Liver (tissue), 9 donors: ENCODE results near the gene C16orf74. TPM values are rescaled to one million over a fixed set of nuclear protein-coding genes. Genes with fewer than 3 reads are reported as not detected.

Experiments used
- DNase-seq: peaks from one replicate; pipeline ENCODE4 v3.0.0-alpha.2; 2017; ENCODE audit warnings: low spot score
- H3K27ac ChIP-seq, 2 donors: one replicate each; pipeline ENCODE4 v1.7.0; 2013; ENCODE audit warnings: inconsistent platforms in 2 of 2, low read length in 2 of 2, control low read depth in 1 of 2, low read depth in 1 of 2, mild to moderate bottlenecking in 1 of 2
- H3K27me3 ChIP-seq, 4 donors: one replicate each; pipeline versions ENCODE4 v1.6.1 to v1.7.0; 2013; ENCODE audit warnings: low read length in 3 of 4, inconsistent platforms in 1 of 4, mild to moderate bottlenecking in 1 of 4, moderate library complexity in 1 of 4; ENCODE audit not compliant: control insufficient read depth in 4 of 4, insufficient read depth in 4 of 4
- H3K36me3 ChIP-seq, 4 donors: one replicate each; pipeline versions ENCODE4 v1.6.1 to v1.7.0; 2013; ENCODE audit warnings: low read length in 3 of 4, mild to moderate bottlenecking in 3 of 4, low read depth in 1 of 4, moderate library complexity in 1 of 4; ENCODE audit not compliant: control insufficient read depth in 4 of 4, insufficient read depth in 3 of 4
- H3K4me1 ChIP-seq, 4 donors: one replicate each; pipeline versions ENCODE4 v1.6.1 to v1.7.0; 2013; ENCODE audit warnings: low read length in 3 of 4, mild to moderate bottlenecking in 3 of 4, moderate library complexity in 1 of 4; ENCODE audit not compliant: control insufficient read depth in 4 of 4, insufficient read depth in 4 of 4
- H3K4me3 ChIP-seq, 3 donors: one replicate each; pipeline versions ENCODE4 v1.6.1 to v1.7.0; 2013; ENCODE audit warnings: low read length in 3 of 3, control low read depth in 1 of 3, low read depth in 1 of 3, mild to moderate bottlenecking in 1 of 3
- H3K9ac ChIP-seq, 2 donors: one replicate each; pipeline ENCODE4 v1.7.0; 2013; ENCODE audit warnings: low read length in 2 of 2, mild to moderate bottlenecking in 2 of 2, moderate library complexity in 2 of 2, control low read depth in 1 of 2, low read depth in 1 of 2
- H3K9me3 ChIP-seq, 4 donors: one replicate each; pipeline versions ENCODE4 v1.6.1 to v1.7.0; 2013; ENCODE audit warnings: low read length in 3 of 4; ENCODE audit not compliant: control insufficient read depth in 4 of 4
- ATF3 ChIP-seq: IDR thresholded peaks from 2 replicates; pipeline ENCODE4 v1.6.1; 2016; ENCODE audit warnings: antibody characterized with exemption
- CTCF ChIP-seq: fragments of 150-350 bp; IDR thresholded peaks from 2 replicates; pipeline ENCODE4 v1.5.1; 2017; ENCODE audit warnings: improper control_type of control experiment, low read depth, low read length; ENCODE audit not compliant: missing input control
- EGR1 ChIP-seq, 2 donors: IDR thresholded peaks; 2 replicates each; pipeline ENCODE4 v1.6.1; 2016 to 2018; ENCODE audit warnings: antibody characterized with exemption in 2 of 2, low read depth in 2 of 2
- FOXA1 ChIP-seq: IDR thresholded peaks from 2 replicates; pipeline ENCODE4 v1.6.1; 2016; ENCODE audit warnings: antibody characterized with exemption
- FOXA2 ChIP-seq: IDR thresholded peaks from 2 replicates; pipeline ENCODE4 v1.6.1; 2016; ENCODE audit warnings: antibody characterized with exemption
- GABPA ChIP-seq, 2 donors: IDR thresholded peaks in 1 of 2; conservative IDR thresholded peaks in 1 of 2; 2 replicates each; pipeline ENCODE4 v1.6.1; 2016; ENCODE audit warnings: antibody characterized with exemption in 2 of 2, mild to moderate bottlenecking in 1 of 2, moderate library complexity in 1 of 2
- HNF4G ChIP-seq: IDR thresholded peaks from 2 replicates; pipeline ENCODE4 v1.6.1; 2016; ENCODE audit warnings: antibody characterized with exemption
- JUND ChIP-seq, 2 donors: IDR thresholded peaks; 2 replicates each; pipeline ENCODE4 v1.6.1; 2016; ENCODE audit warnings: antibody characterized with exemption in 2 of 2
- MAX ChIP-seq: IDR thresholded peaks from 2 replicates; pipeline ENCODE4 v1.6.1; 2016; ENCODE audit warnings: antibody characterized with exemption
- NR2F2 ChIP-seq: IDR thresholded peaks from 2 replicates; pipeline ENCODE4 v1.6.1; 2016; ENCODE audit warnings: antibody characterized with exemption
- RAD21 ChIP-seq, 2 donors: IDR thresholded peaks; 2 replicates each; pipeline ENCODE4 v1.6.1; 2016; ENCODE audit warnings: antibody characterized with exemption in 2 of 2, mild to moderate bottlenecking in 2 of 2
- REST ChIP-seq: IDR thresholded peaks from 2 replicates; pipeline ENCODE4 v1.6.1; 2016; ENCODE audit warnings: antibody characterized with exemption, mild to moderate bottlenecking
- RXRA ChIP-seq, 2 donors: IDR thresholded peaks; 2 replicates each; pipeline ENCODE4 v1.6.1; 2017 to 2018; ENCODE audit warnings: antibody characterized with exemption in 2 of 2, mild to moderate bottlenecking in 1 of 2
- SP1 ChIP-seq: IDR thresholded peaks from 2 replicates; pipeline ENCODE4 v1.6.1; 2018; ENCODE audit warnings: antibody characterized with exemption, mild to moderate bottlenecking
- TAF1 ChIP-seq: conservative IDR thresholded peaks from 2 replicates; pipeline ENCODE4 v1.6.1; 2016; ENCODE audit warnings: antibody characterized with exemption, mild to moderate bottlenecking
- WGBS: extraction: QIAGEN DNeasy Blood & Tissue Kit; methylation state at CpG from one replicate; pipeline ENCODE4 v1.1.7; 2013; 5-methylcytosine and 5-hydroxymethylcytosine counted together
- polyA plus RNA-seq, 2 donors: library from polyadenylated mRNA; stranded (reverse) in 1 of 2; unstranded in 1 of 2; fragments of 200-250 nt in 1 of 2; fragments of >200 nt in 1 of 2; fragmentation: Nextera tagmentation in 1 of 2; extraction: Ambion mirVana in 1 of 2; gene quantifications; one replicate each; pipeline versions ENCODE4 v1.2.1 to v1.2.3, GENCODE V29; 2013 to 2015
- total RNA-seq, 2 donors: library from RNA; depleted of rRNA; stranded (reverse); fragments of >200 nt; gene quantifications; one replicate each; pipeline ENCODE4 v1.2.3, GENCODE V29; 2014
- donor health status: healthy.
- donor health status: healthy.
- donor health status: healthy.
- donor health status: healthy.
- donor health status: healthy.

C16orf74 gene
- total and polyA plus RNA-seq, 4 donors: 0.37 to 0.75 (median 0.43) TPM

- DNase-seq: no peak
- Histone ChIP-seq H3K4me3 (no peak overlapping the region), H3K27ac (no peak overlapping the region), H3K27me3 (no peaks in the 10 kb centered on the region), H3K4me1 (peaks cover 3 to 9% (median 5%) of the 10 kb centered on the region in 4 donors), H3K9ac (no peak overlapping the region), H3K9me3 (no peaks in the 10 kb centered on the region), H3K36me3 (no peaks in the 10 kb centered on the region)
- no peak for TF ChIP-seq CTCF
- no peak for TF ChIP-seq MAX
- TF ChIP-seq GABPA (IDR thresholded peaks at IDR 0.05 in 1 of 2, conservative IDR thresholded peaks at IDR 0.05 in 1 of 2): no peak
- TF ChIP-seq ATF3: no peak
- no peak for TF ChIP-seq RAD21 (IDR thresholded peaks at IDR 0.05)
- no peak for TF ChIP-seq REST
- TF ChIP-seq FOXA1: no peak
- 79% methylated on average over 49 of the region's 49 CpGs for WGBS
Observed at GRCh38 chr16:85687651-85688471, 63.0 kb downstream of the C16orf74 start.

- Histone ChIP-seq H3K27ac (no peak overlapping the region), H3K9ac (no peak overlapping the region), H3K36me3 (no peaks in the 10 kb centered on the region), H3K4me3 (no peak overlapping the region), H3K27me3 (no peaks in the 10 kb centered on the region), H3K9me3 (no peaks in the 10 kb centered on the region), H3K4me1 (peaks cover 3 to 9% (median 5%) of the 10 kb centered on the region in 4 donors)
- 88% methylated on average over 15 of the region's 15 CpGs for WGBS
- no peak for DNase-seq
- TF ChIP-seq FOXA1: no peak
- no peak for TF ChIP-seq RXRA (IDR thresholded peaks at IDR 0.05)
- no peak for TF ChIP-seq SP1
- no peak for TF ChIP-seq TAF1
- TF ChIP-seq EGR1 (IDR thresholded peaks at IDR 0.05; ENCODE audit: low read depth in 2 of 2): no peak
- no peak for TF ChIP-seq MAX
- no peak for TF ChIP-seq ATF3
- TF ChIP-seq HNF4G: no peak
- no peak for TF ChIP-seq REST
- TF ChIP-seq NR2F2: no peak
- TF ChIP-seq FOXA2: no peak
- TF ChIP-seq GABPA (IDR thresholded peaks at IDR 0.05 in 1 of 2, conservative IDR thresholded peaks at IDR 0.05 in 1 of 2): no peak
- TF ChIP-seq CTCF: no peak
- no peak for TF ChIP-seq RAD21 (IDR thresholded peaks at IDR 0.05)
- no peak for TF ChIP-seq JUND (IDR thresholded peaks at IDR 0.05)
Observed at GRCh38 chr16:85686912-85687591, 63.8 kb downstream of the C16orf74 start.
